HepG2 (cell line): ENCODE results near the gene SH2D5. TPM values are rescaled to one million over a fixed set of nuclear protein-coding genes. Genes with fewer than 3 reads are reported as not detected.

ENCODE experiments used
- ADNP ChIP-seq: sonication (generic); formaldehyde crosslinking; IDR thresholded peaks from 2 replicates; pipeline ENCODE4 v1.4.0; 2020; ENCODE audit warnings: missing genetic modification reagents
- FOXP1 ChIP-seq, 2 experiments: fragments of 450-650 bp in 1 of 2; IDR thresholded peaks; 2 replicates each; pipeline ENCODE4 v1.6.1; 2017 to 2018; ENCODE audit warnings: antibody characterized with exemption in 1 of 2
- HNRNPK ChIP-seq: fragments of 200-400 bp; formaldehyde crosslinking; IDR thresholded peaks from 2 replicates; pipeline ENCODE4 v1.6.1; 2018; ENCODE audit warnings: low read length, low read depth, moderate library complexity, mild to moderate bottlenecking; ENCODE audit not compliant: poor library complexity, severe bottlenecking
- KDM6A ChIP-seq: IDR thresholded peaks from 2 replicates; pipeline ENCODE4 v1.6.1; 2016; ENCODE audit warnings: low read depth
- KMT2A ChIP-seq: sonication (generic); formaldehyde crosslinking; IDR thresholded peaks from 2 replicates; pipeline ENCODE4 v1.4.0; 2020; ENCODE audit warnings: missing genetic modification reagents
- MAFK ChIP-seq, 2 experiments: IDR thresholded peaks in 1 of 2; conservative IDR thresholded peaks in 1 of 2; 2 replicates each; pipeline ENCODE4 v1.6.1; 2011; ENCODE audit warnings: improper control_type of control experiment in 2 of 2, low read length in 2 of 2
- NR2F6 ChIP-seq, 2 experiments: IDR thresholded peaks; 2 replicates each; pipeline ENCODE4 v1.6.1; 2016; ENCODE audit warnings: antibody characterized with exemption in 1 of 2, mild to moderate bottlenecking in 1 of 2
- SP4 ChIP-seq: sonication (generic); formaldehyde crosslinking; IDR thresholded peaks from 2 replicates; pipeline ENCODE4 v1.8.1; 2023; ENCODE audit warnings: mild to moderate bottlenecking, missing genetic modification reagents
- ZNF30 ChIP-seq: sonication (generic); formaldehyde crosslinking; IDR thresholded peaks from 2 replicates; pipeline ENCODE4 v1.5.0; 2020; ENCODE audit warnings: mild to moderate bottlenecking, missing genetic modification reagents
- ZNF724P ChIP-seq: sonication (generic); formaldehyde crosslinking; IDR thresholded peaks from 2 replicates; pipeline ENCODE4 v1.8.0; 2022; ENCODE audit warnings: missing genetic modification reagents, borderline replicate concordance
- ZNF792 ChIP-seq: IDR thresholded peaks from 2 replicates; pipeline ENCODE4 v1.6.1; 2016
- polyA plus RNA-seq, 8 experiments: library from polyadenylated mRNA; depleted of rRNA in 3 of 8; stranded (reverse) in 7 of 8; unstranded in 1 of 8; fragments of >200 nt; fragmentation: Illumina TruSeq in 4 of 8; extraction: Trizol in 4 of 8; gene quantifications; 2 replicates each; pipeline versions ENCODE4 v1.2.1 to v1.2.3, GENCODE V29; 2011 to 2016; ENCODE audit warnings: low read depth in 4 of 8, missing spikeins in 1 of 8, mixed read lengths in 1 of 8; ENCODE audit not compliant: insufficient read depth in 1 of 8
- total RNA-seq, 5 experiments: library from RNA; depleted of rRNA; stranded (reverse); fragments of >200 nt; fragmentation: Illumina TruSeq; extraction: Trizol; gene quantifications; 2 replicates each; pipeline ENCODE4 v1.2.3, GENCODE V29; 2016; ENCODE audit warnings: low read depth in 1 of 5
- TF ChIP-seq, protein P1 (sequence below): sonication (generic); formaldehyde crosslinking; IDR thresholded peaks from 2 replicates; pipeline ENCODE4 v1.4.0; 2020; ENCODE audit warnings: missing genetic modification reagents
- TF ChIP-seq, protein P2 (sequence below): sonication (generic); formaldehyde crosslinking; IDR thresholded peaks from 2 replicates; pipeline ENCODE4 v1.4.0; 2020; ENCODE audit warnings: missing genetic modification reagents, mild to moderate bottlenecking, borderline replicate concordance
- TF ChIP-seq, protein P3 (sequence below): IDR thresholded peaks from 2 replicates; pipeline ENCODE4 v1.6.1; 2016; ENCODE audit warnings: low read depth, borderline replicate concordance
- TF ChIP-seq, protein P4 (sequence below): sonication (generic); formaldehyde crosslinking; IDR thresholded peaks from 2 replicates; pipeline ENCODE4 v1.4.0; 2020; ENCODE audit warnings: mild to moderate bottlenecking, missing genetic modification reagents, borderline replicate concordance

SH2D5 gene
- total and polyA plus RNA-seq, 2 of the 13 experiments (the other 11 are each of a cell fraction or from before 2014, with no cell fraction given) = 1.2 to 3.4 TPM

DNA sequence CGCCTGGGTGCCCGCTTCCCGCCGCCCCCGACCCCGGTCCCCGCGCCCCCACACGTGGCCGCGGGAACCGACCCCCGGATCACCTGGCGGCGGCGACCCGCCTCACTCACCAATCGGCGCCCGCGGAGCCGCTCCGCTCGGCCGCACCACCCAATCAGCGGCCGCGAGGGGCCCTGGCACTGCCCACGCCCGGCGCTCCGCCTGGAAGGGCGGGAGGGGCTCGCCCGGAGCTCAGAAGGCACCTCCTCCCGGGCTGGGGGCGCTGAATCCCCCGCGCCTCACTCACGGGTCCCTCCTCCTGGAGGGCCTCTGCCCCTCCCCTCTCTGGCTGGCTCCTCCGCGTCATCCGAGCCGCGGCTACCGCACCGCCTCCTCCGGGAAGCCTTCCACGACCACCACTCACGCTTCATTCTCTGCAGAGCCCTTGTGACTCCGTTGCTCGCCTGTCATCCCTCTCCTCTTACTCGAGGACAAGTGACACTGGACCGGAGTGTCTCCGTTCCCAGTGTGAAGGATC lies 374 bp downstream of the SH2D5 start (continued):
- TF ChIP-seq, protein P1, sequence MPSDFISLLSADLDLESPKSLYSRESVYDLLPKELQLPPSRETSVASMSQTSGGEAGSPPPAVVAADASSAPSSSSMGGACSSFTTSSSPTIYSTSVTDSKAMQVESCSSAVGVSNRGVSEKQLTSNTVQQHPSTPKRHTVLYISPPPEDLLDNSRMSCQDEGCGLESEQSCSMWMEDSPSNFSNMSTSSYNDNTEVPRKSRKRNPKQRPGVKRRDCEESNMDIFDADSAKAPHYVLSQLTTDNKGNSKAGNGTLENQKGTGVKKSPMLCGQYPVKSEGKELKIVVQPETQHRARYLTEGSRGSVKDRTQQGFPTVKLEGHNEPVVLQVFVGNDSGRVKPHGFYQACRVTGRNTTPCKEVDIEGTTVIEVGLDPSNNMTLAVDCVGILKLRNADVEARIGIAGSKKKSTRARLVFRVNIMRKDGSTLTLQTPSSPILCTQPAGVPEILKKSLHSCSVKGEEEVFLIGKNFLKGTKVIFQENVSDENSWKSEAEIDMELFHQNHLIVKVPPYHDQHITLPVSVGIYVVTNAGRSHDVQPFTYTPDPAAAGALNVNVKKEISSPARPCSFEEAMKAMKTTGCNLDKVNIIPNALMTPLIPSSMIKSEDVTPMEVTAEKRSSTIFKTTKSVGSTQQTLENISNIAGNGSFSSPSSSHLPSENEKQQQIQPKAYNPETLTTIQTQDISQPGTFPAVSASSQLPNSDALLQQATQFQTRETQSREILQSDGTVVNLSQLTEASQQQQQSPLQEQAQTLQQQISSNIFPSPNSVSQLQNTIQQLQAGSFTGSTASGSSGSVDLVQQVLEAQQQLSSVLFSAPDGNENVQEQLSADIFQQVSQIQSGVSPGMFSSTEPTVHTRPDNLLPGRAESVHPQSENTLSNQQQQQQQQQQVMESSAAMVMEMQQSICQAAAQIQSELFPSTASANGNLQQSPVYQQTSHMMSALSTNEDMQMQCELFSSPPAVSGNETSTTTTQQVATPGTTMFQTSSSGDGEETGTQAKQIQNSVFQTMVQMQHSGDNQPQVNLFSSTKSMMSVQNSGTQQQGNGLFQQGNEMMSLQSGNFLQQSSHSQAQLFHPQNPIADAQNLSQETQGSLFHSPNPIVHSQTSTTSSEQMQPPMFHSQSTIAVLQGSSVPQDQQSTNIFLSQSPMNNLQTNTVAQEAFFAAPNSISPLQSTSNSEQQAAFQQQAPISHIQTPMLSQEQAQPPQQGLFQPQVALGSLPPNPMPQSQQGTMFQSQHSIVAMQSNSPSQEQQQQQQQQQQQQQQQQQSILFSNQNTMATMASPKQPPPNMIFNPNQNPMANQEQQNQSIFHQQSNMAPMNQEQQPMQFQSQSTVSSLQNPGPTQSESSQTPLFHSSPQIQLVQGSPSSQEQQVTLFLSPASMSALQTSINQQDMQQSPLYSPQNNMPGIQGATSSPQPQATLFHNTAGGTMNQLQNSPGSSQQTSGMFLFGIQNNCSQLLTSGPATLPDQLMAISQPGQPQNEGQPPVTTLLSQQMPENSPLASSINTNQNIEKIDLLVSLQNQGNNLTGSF = no peak
- peak; percentile 91 for TF ChIP-seq ADNP
- TF ChIP-seq ZNF30 (CRISPR knock-in tag) = no peak
- peak; percentile 38; the same call in 1 of the 2 replicates for TF ChIP-seq ZNF792
- TF ChIP-seq, protein P2, sequence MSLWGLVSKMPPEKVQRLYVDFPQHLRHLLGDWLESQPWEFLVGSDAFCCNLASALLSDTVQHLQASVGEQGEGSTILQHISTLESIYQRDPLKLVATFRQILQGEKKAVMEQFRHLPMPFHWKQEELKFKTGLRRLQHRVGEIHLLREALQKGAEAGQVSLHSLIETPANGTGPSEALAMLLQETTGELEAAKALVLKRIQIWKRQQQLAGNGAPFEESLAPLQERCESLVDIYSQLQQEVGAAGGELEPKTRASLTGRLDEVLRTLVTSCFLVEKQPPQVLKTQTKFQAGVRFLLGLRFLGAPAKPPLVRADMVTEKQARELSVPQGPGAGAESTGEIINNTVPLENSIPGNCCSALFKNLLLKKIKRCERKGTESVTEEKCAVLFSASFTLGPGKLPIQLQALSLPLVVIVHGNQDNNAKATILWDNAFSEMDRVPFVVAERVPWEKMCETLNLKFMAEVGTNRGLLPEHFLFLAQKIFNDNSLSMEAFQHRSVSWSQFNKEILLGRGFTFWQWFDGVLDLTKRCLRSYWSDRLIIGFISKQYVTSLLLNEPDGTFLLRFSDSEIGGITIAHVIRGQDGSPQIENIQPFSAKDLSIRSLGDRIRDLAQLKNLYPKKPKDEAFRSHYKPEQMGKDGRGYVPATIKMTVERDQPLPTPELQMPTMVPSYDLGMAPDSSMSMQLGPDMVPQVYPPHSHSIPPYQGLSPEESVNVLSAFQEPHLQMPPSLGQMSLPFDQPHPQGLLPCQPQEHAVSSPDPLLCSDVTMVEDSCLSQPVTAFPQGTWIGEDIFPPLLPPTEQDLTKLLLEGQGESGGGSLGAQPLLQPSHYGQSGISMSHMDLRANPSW (CRISPR knock-in tag) = no peak
- TF ChIP-seq ZNF724P = 0 out of 2 replicates have a peak, but pooled peaks have one; percentile 29
- TF ChIP-seq KDM6A (CRISPR knock-in tag) = no peak
- TF ChIP-seq, protein P3, sequence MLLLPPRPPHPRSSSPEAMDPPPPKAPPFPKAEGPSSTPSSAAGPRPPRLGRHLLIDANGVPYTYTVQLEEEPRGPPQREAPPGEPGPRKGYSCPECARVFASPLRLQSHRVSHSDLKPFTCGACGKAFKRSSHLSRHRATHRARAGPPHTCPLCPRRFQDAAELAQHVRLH = peak; percentile 62; the same call in 1 of the 2 replicates
- no peak for TF ChIP-seq FOXP1 (IDR thresholded peaks at IDR 0.05)
- TF ChIP-seq FOXP1 (CRISPR knock-in tag; IDR thresholded peaks at IDR 0.05) = no peak
- peak; percentile 41; the same call in 1 of the 2 replicates for TF ChIP-seq SP4
- TF ChIP-seq MAFK (conservative IDR thresholded peaks at IDR 0.05 in 1 of 2, IDR thresholded peaks at IDR 0.05 in 1 of 2; ENCODE audit: low read length in 2 of 2) = no peak
- TF ChIP-seq NR2F6 (IDR thresholded peaks at IDR 0.05) = no peak
- TF ChIP-seq NR2F6 (CRISPR knock-in tag; IDR thresholded peaks at IDR 0.05) = no peak
- no peak for TF ChIP-seq KMT2A (CRISPR knock-in tag)
- TF ChIP-seq HNRNPK = no peak
- TF ChIP-seq, protein P4, sequence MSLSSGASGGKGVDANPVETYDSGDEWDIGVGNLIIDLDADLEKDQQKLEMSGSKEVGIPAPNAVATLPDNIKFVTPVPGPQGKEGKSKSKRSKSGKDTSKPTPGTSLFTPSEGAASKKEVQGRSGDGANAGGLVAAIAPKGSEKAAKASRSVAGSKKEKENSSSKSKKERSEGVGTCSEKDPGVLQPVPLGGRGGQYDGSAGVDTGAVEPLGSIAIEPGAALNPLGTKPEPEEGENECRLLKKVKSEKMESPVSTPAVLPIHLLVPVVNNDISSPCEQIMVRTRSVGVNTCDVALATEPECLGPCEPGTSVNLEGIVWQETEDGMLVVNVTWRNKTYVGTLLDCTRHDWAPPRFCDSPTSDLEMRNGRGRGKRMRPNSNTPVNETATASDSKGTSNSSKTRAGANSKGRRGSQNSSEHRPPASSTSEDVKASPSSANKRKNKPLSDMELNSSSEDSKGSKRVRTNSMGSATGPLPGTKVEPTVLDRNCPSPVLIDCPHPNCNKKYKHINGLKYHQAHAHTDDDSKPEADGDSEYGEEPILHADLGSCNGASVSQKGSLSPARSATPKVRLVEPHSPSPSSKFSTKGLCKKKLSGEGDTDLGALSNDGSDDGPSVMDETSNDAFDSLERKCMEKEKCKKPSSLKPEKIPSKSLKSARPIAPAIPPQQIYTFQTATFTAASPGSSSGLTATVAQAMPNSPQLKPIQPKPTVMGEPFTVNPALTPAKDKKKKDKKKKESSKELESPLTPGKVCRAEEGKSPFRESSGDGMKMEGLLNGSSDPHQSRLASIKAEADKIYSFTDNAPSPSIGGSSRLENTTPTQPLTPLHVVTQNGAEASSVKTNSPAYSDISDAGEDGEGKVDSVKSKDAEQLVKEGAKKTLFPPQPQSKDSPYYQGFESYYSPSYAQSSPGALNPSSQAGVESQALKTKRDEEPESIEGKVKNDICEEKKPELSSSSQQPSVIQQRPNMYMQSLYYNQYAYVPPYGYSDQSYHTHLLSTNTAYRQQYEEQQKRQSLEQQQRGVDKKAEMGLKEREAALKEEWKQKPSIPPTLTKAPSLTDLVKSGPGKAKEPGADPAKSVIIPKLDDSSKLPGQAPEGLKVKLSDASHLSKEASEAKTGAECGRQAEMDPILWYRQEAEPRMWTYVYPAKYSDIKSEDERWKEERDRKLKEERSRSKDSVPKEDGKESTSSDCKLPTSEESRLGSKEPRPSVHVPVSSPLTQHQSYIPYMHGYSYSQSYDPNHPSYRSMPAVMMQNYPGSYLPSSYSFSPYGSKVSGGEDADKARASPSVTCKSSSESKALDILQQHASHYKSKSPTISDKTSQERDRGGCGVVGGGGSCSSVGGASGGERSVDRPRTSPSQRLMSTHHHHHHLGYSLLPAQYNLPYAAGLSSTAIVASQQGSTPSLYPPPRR (CRISPR knock-in tag) = no peak
